Hepatocyte (in vitro differentiated cells): ENCODE results near the gene RBM18. TPM values are rescaled to one million over a fixed set of nuclear protein-coding genes. Genes with fewer than 3 reads are reported as not detected.

Source experiments
- DNase-seq: peaks from one replicate; pipeline ENCODE4 v3.0.0-alpha.2; 2016; ENCODE audit warnings: low spot score
- H2AFZ ChIP-seq: fragments of 200-600 bp; sonication (generic); 2 replicates; pipeline ENCODE4 v1.6.0; 2016; ENCODE audit warnings: antibody characterized with exemption, mild to moderate bottlenecking
- H3K27ac ChIP-seq: fragments of 200-600 bp; sonication (generic); 2 replicates; pipeline ENCODE4 v1.5.1; 2016; ENCODE audit warnings: mild to moderate bottlenecking
- H3K27me3 ChIP-seq: fragments of 200-600 bp; sonication (generic); 2 replicates; pipeline ENCODE4 v1.6.1; 2016
- H3K36me3 ChIP-seq: fragments of 200-600 bp; sonication (generic); replicated peaks from 2 replicates; pipeline ENCODE4 v1.5.1; 2016; ENCODE audit warnings: low read depth; ENCODE audit not compliant: insufficient read depth
- H3K4me1 ChIP-seq: fragments of 200-600 bp; sonication (generic); 2 replicates; pipeline ENCODE4 v1.5.1; 2016; ENCODE audit warnings: mild to moderate bottlenecking, moderate library complexity; ENCODE audit not compliant: insufficient read depth
- H3K4me2 ChIP-seq: fragments of 200-600 bp; sonication (generic); 2 replicates; pipeline ENCODE4 v1.6.0; 2016
- H3K4me3 ChIP-seq: fragments of 200-600 bp; sonication (generic); 2 replicates; pipeline ENCODE4 v1.5.1; 2016; ENCODE audit warnings: mild to moderate bottlenecking
- H3K79me2 ChIP-seq: fragments of 200-600 bp; sonication (generic); 2 replicates; pipeline ENCODE4 v1.6.0; 2017; ENCODE audit warnings: mild to moderate bottlenecking
- H3K9me2 ChIP-seq: fragments of 200-600 bp; sonication (generic); replicated peaks from 2 replicates; pipeline ENCODE4 v1.6.0; 2017; ENCODE audit warnings: mild to moderate bottlenecking; ENCODE audit not compliant: insufficient read depth
- H3K9me3 ChIP-seq: fragments of 200-600 bp; sonication (generic); 2 replicates; pipeline ENCODE4 v1.5.1; 2016; ENCODE audit warnings: low read depth, mild to moderate bottlenecking
- H4K20me1 ChIP-seq: fragments of 200-600 bp; sonication (generic); 2 replicates; pipeline ENCODE4 v1.6.0; 2016; ENCODE audit warnings: mild to moderate bottlenecking; ENCODE audit not compliant: insufficient read depth, poor library complexity, severe bottlenecking
- CTCF ChIP-seq: fragments of 200-600 bp; sonication (generic); IDR thresholded peaks from 2 replicates; pipeline ENCODE4 v1.5.1; 2016; ENCODE audit warnings: antibody characterized with exemption, mild to moderate bottlenecking; ENCODE audit not compliant: poor library complexity
- EZH2 ChIP-seq: fragments of 200-600 bp; sonication (generic); IDR thresholded peaks from 2 replicates; pipeline ENCODE4 v1.6.1; 2016; ENCODE audit warnings: antibody characterized with exemption, mild to moderate bottlenecking, borderline replicate concordance
- EZH2phosphoT487 ChIP-seq: fragments of 200-600 bp; sonication (generic); IDR thresholded peaks from one replicate; pipeline ENCODE4 v1.6.1; 2018; ENCODE audit warnings: antibody characterized with exemption, mild to moderate bottlenecking, low read depth, moderate library complexity; ENCODE audit not compliant: unreplicated experiment, severe bottlenecking
- WGBS: methylation state at CpG from one replicate; pipeline ENCODE4 v1.1.6; 2016; ENCODE audit warnings: low lambda C conversion rate; ENCODE audit errors: missing lambda C conversion rate; 5-methylcytosine and 5-hydroxymethylcytosine counted together
- polyA plus RNA-seq: library from polyadenylated mRNA; unstranded; fragments of >200 nt; fragmentation: Nextera tagmentation; extraction: Ambion mirVana; gene quantifications from 2 replicates; pipeline ENCODE4 v1.2.1, GENCODE V29; 2016
- total RNA-seq: library from RNA; depleted of rRNA; stranded (reverse); fragments of >200 nt; gene quantifications from 2 replicates; pipeline ENCODE4 v1.2.3, GENCODE V29; 2014

RBM18 gene
- total and polyA plus RNA-seq, 2 experiments from 2014 or later = 15.9 to 22.0 TPM

GRCh38 chr9:122204491-122204890 is 60.1 kb downstream of the RBM18 start:
- TF ChIP-seq EZH2phosphoT487 (no peak), EZH2 (no peak)
- 90% methylated on average over 12 of the region's 12 CpGs for WGBS
- no peaks in the 10 kb centered on the region for H3K36me3 ChIP-seq

DNA sequence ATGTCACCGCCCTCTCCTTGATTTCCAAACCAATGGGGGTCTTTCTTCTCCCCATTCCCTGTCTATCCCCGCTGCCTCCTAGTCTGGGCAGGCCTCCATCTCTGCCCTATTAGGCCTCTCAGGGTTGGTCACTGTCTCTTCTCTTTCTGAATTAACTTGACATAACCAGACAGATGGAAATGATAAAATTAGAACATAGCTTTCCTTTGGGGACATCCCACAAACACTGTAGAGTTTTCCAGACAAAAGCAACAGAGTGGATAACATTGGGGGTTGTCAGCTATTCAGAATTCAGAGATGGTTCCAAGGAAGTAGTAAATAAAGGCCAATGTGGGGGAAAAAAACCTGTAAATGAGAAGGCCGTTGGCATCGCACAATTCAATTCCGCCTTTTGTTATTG is 60.6 kb downstream of the RBM18 start:
- no peak overlapping the region for H3K4me3 ChIP-seq
- no peak overlapping the region for H2AFZ ChIP-seq
- H3K4me2 ChIP-seq = no peak overlapping the region
- H4K20me1 ChIP-seq = no peaks in the 10 kb centered on the region
- no peaks in the 10 kb centered on the region for H3K79me2 ChIP-seq
- no peaks in the 10 kb centered on the region for H3K4me1 ChIP-seq
- no peaks in the 10 kb centered on the region for H3K9me3 ChIP-seq
- no peaks in the 10 kb centered on the region for H3K9me2 ChIP-seq
- TF ChIP-seq EZH2phosphoT487 = no peak
- TF ChIP-seq EZH2 = no peak
- no peak for TF ChIP-seq CTCF
- H3K27me3 ChIP-seq = peaks cover 12% of the 10 kb centered on the region
- 88% methylated on average over 5 of the region's 5 CpGs for WGBS
- DNase-seq = no peak
- no peaks in the 10 kb centered on the region for H3K36me3 ChIP-seq
- no peak overlapping the region for H3K27ac ChIP-seq

More at GRCh38 chr9:122204491-122204890, 60.1 kb downstream of the RBM18 start:
- Histone ChIP-seq H3K27me3 (peaks cover 14% of the 10 kb centered on the region), H3K9me2 (no peaks in the 10 kb centered on the region), H3K27ac (no peak overlapping the region), H3K79me2 (no peaks in the 10 kb centered on the region), H2AFZ (no peak overlapping the region), H3K4me2 (no peak overlapping the region), H3K9me3 (no peaks in the 10 kb centered on the region), H3K4me3 (no peak overlapping the region), H3K4me1 (no peaks in the 10 kb centered on the region), H4K20me1 (no peaks in the 10 kb centered on the region)
- DNase-seq = no peak

DNA sequence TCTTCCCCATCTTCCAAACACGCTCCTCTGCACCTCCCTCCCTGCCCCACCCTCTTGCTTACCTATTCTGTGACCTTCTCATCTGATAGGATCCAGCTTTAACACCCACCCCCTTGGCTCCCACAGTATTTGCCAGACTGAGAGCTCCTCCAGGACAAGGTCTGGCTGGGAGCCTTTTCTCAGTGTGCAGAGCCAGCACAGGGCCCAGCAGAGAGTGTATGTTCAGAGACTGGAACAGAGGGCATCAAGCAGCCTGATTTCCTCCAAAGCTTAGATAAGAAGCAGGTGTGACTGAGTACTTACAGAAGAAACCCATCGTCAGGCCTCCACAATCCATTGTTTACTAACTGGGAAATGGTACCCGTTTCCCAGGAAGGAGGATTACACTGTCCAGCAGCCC is 62.5 kb downstream of the RBM18 start:
- no peak overlapping the region for H2AFZ ChIP-seq
- H3K4me1 ChIP-seq = no peaks in the 10 kb centered on the region
- TF ChIP-seq EZH2phosphoT487 (no peak), CTCF (no peak), EZH2 (no peak)
- no peak overlapping the region for H3K4me3 ChIP-seq
- DNase-seq = no peak
- no peak overlapping the region for H3K27ac ChIP-seq
- H3K27me3 ChIP-seq = peaks cover 4% of the 10 kb centered on the region
- H4K20me1 ChIP-seq = no peaks in the 10 kb centered on the region
- no peaks in the 10 kb centered on the region for H3K9me2 ChIP-seq
- no peak overlapping the region for H3K4me2 ChIP-seq
- H3K36me3 ChIP-seq = no peaks in the 10 kb centered on the region
- H3K79me2 ChIP-seq = no peaks in the 10 kb centered on the region
- no peaks in the 10 kb centered on the region for H3K9me3 ChIP-seq
- 40% methylated on average over 3 of the region's 3 CpGs for WGBS

- H4K20me1 ChIP-seq = no peaks in the 10 kb centered on the region
- H2AFZ ChIP-seq = no peak overlapping the region
- no peak for DNase-seq
- H3K4me1 ChIP-seq = no peaks in the 10 kb centered on the region
- TF ChIP-seq EZH2 (no peak), EZH2phosphoT487 (no peak), CTCF (no peak)
- H3K79me2 ChIP-seq = no peaks in the 10 kb centered on the region
- H3K27ac ChIP-seq = no peak overlapping the region
- peaks cover 4% of the 10 kb centered on the region for H3K27me3 ChIP-seq
- H3K9me2 ChIP-seq = no peaks in the 10 kb centered on the region
- H3K9me3 ChIP-seq = no peaks in the 10 kb centered on the region
- no peak overlapping the region for H3K4me3 ChIP-seq
- H3K4me2 ChIP-seq = no peak overlapping the region
- H3K36me3 ChIP-seq = no peaks in the 10 kb centered on the region
- 87% methylated on average over 1 of the region's 1 CpG for WGBS
Measured at GRCh38 chr9:122201641-122202040, 63.0 kb downstream of the RBM18 start.
